Mammary epithelial cell (primary cell): Measurements from ENCODE around the gene SYNDIG1.

Experiments used
- CTCF ChIP-seq, 2 donors: IDR thresholded peaks in 1 of 2; conservative IDR thresholded peaks in 1 of 2; 2 replicates each; pipeline ENCODE4 v1.5.1; 2011 to 2012; ENCODE audit warnings: inconsistent platforms in 2 of 2, low read length in 2 of 2, mild to moderate bottlenecking in 2 of 2, control low read depth in 1 of 2, low read depth in 1 of 2; ENCODE audit not compliant: insufficient read depth in 1 of 2; ENCODE audit errors: extremely low read depth in 1 of 2
- EZH2 ChIP-seq: IDR thresholded peaks from 2 replicates; pipeline ENCODE4 v1.6.1; 2012; ENCODE audit warnings: low read length, inconsistent platforms, borderline replicate concordance

- TF ChIP-seq CTCF (conservative IDR thresholded peaks at IDR 0.05 in 1 of 2, IDR thresholded peaks at IDR 0.05 in 1 of 2; ENCODE audit: extremely low read depth in 1 of 2, insufficient read depth in 1 of 2, low read depth in 1 of 2, low read length in 2 of 2) (no peak), EZH2 (no peak)
These were observed 134.0 kb downstream of the SYNDIG1 start for GRCh38 chr20:24603454-24603853.
